Mononuclear cell (primary cell): Measurements from ENCODE around the gene EML3. TPM values are rescaled to one million over a fixed set of nuclear protein-coding genes. Genes with fewer than 3 reads are reported as not detected.
"Not testable (repeated sequence)": the region's sequence is repeated elsewhere in the genome, so short reads cannot be mapped to it uniquely, and the experiment has no call there.

Experiments used
- H3K27me3 ChIP-seq: 2 replicates; pipeline ENCODE4 v1.6.0; 2011; ENCODE audit warnings: low read length, control low read depth; ENCODE audit not compliant: insufficient read depth
- H3K4me1 ChIP-seq: 2 replicates; pipeline ENCODE4 v1.5.1; 2011; ENCODE audit warnings: mild to moderate bottlenecking, low read length, control low read depth; ENCODE audit not compliant: insufficient read depth
- H3K4me3 ChIP-seq: 2 replicates; pipeline ENCODE4 v1.5.1; 2011; ENCODE audit warnings: mild to moderate bottlenecking, low read length, moderate library complexity
- H3K9me3 ChIP-seq: 2 replicates; pipeline ENCODE4 v1.5.1; 2011; ENCODE audit warnings: low read depth, mild to moderate bottlenecking, control low read depth, low read length
- total RNA-seq: library from RNA; depleted of rRNA; stranded (reverse); fragments of >200 nt; gene quantifications from one replicate; pipeline ENCODE4 v1.2.3, GENCODE V29; 2012

EML3 gene
- total RNA-seq, 1 donor = 32.2 TPM

DNA sequence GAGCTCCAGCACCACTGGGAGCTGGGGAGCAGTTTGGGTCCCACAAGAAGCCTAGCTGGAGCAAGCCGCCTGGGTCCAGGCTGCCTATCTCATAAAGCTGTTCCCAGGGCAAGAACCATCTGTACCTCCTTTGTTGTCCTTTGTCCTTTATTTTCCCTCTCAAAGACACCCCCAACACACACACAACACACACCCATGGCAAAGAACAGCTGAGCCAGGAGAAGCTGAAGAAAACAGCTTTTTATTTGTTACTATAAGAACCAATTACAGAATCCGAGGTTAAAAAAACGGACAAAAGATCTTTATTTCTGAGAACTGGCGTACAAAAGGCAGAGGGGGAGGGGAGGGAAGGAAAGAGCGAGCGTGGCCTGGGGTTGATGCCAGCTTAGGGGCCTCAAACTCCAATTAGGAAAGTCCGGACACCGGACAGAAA lies 19.6 kb downstream of the EML3 start:
- Histone ChIP-seq H3K9me3 (no peaks in the 10 kb centered on the region), H3K4me3 (no peak overlapping the region), H3K4me1 (peaks cover 46% of the 10 kb centered on the region), H3K27me3 (no peaks in the 10 kb centered on the region)

DNA sequence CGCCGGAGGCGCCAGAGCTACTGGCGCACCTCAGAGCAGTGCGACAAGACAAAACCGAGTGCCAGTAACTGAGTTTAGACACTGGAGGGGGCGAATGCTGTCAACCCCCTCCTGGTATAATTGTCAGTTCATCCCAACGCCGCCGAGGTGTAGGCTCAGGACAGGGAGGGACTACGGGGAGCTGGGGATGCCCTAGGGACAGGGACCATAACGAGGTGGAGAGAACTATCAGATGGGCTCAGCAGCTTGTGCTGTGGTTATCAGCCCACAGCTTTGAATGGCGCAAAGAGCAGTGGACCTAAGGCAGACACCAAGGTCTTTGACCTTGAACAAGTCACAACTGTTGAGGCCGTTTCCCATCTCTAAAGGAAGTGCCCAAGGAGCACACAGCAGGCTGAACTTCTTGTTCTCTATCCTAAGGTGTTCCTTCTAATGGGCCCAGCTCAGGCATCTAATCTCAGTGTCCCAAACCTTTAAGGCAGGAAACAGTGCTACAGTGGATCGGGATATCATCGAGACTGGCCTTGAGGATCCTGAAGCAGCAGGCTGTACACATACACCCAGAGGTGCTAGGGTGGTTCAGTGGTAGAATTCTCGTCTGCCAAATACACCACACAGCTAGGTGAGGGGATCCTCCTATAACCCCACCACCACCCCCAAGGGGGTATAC lies 20.3 kb downstream of the EML3 start:
- no peaks in the 10 kb centered on the region for H3K27me3 ChIP-seq
- H3K4me1 ChIP-seq = peaks cover 41% of the 10 kb centered on the region
- H3K9me3 ChIP-seq = no peaks in the 10 kb centered on the region
- peak overlapping the region; percentile 97 for H3K4me3 ChIP-seq

GRCh38 chr11:62591448-62592145 lies 21.0 kb downstream of the EML3 start, which contains the start of gene TUT1:
TUT1 (minus strand) TSS chr11:62591523; CDS start chr11:62591485, 38 bp downstream.
- Histone ChIP-seq H3K9me3 (no peaks in the 10 kb centered on the region), H3K27me3 (no peaks in the 10 kb centered on the region), H3K4me3 (peak within 1 kb of the TSS; percentile 97), H3K4me1 (peaks cover 38% of the 10 kb centered on the region)

DNA sequence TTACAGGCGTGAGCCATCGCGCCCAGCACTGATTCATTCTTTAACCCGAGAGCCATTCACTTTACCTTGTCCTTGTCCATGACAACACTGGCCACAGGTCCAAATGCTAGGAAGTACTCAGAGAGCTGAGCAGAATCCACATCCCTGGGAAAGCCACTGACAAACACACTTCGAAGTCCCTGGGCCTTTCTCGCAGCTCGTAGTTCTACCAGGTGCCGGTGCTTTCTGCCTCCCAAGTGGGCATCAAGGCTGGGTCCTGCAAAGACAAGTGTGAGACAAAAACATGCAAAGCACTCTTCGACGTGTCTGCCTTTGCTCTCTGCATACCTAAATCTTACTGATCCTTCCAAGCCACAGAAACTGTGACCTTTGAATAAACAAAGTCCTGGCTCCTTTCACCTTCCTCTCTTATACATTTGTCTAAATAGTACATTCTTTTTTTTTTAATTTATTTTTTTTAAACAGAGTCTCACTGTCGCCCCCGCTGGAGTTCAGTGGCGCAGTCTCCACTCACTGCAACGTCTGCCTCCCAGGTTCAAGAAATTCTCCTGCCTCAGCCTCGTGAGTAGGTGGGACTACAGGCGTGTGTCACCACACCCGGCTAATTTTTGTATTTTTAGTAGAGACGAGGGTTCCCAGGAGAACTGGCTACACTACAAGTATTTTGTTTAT lies 23.5 kb downstream of the EML3 start:
- Histone ChIP-seq H3K4me3 (no peak overlapping the region), H3K27me3 (no peaks in the 10 kb centered on the region), H3K4me1 (peaks cover 38% of the 10 kb centered on the region), H3K9me3 (no peaks in the 10 kb centered on the region)

- H3K27me3 ChIP-seq, H3K9me3 ChIP-seq, H3K4me3 ChIP-seq, H3K4me1 ChIP-seq: not testable (repeated sequence)
These were observed 27.2 kb downstream of the EML3 start for GRCh38 chr11:62585356-62585755.

DNA sequence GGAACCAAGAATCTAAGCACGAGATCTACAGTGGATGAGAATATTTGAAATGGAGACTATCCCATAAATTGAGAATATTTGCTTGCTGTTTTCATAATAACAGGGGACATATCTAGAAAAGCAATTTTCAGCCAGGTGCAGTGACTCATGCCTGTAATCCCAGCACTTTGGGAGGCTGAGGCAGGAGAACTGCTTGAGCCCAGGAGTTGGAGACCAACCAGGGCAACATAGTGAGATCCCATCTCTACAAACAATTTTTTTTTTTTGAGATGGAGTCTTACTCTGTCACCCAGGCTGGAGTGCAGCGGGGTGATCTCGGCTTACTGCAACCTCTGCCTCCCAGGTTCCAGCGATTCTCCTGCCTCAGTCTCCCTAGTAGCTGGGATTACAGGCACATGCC lies 30.8 kb downstream of the EML3 start:
- H3K9me3 ChIP-seq, H3K4me3 ChIP-seq, H3K4me1 ChIP-seq, H3K27me3 ChIP-seq: not testable (repeated sequence)

DNA sequence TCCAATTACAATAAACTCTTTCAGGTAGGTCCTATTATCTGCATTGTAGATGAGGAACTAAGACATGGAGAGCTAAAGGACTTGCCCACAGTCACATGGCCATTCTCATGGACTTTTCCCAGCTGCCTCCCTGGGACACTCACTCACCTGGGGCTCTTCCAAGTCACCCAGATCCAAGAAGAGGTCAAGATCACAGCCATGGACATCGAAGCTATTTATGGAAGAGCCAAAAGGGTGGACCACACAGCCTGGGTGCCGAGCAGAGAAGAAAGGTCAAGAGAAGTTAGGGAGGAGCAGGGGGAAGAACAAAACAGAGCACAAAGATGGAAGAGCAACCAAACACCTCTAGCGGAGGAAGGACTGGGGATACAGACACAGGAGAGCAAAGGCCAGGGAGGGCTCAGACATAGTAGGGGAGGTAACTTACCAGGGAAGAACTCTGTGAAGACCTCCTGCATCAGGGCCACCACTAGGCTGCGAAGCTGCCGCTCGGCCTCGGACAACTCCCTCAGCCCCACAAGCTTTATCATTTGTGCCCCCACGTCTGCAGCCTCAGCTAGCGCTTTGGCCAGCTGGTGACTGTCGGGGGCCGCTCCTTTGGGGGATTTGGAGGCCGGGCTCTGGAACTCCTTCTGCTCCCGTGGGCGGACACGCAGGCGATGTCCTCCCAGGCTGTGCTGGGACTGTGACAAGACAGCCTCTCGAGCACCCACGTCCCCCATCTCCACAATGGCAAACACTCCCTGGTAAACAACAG lies 31.4 kb downstream of the EML3 start:
- H3K9me3 ChIP-seq = no peaks in the 10 kb centered on the region
- H3K27me3 ChIP-seq = no peaks in the 10 kb centered on the region
- H3K4me1 ChIP-seq = no peaks in the 10 kb centered on the region
- no peak overlapping the region for H3K4me3 ChIP-seq

- H3K4me1 ChIP-seq = peaks cover 14% of the 10 kb centered on the region
- no peak overlapping the region for H3K4me3 ChIP-seq
- no peaks in the 10 kb centered on the region for H3K9me3 ChIP-seq
- H3K27me3 ChIP-seq = no peaks in the 10 kb centered on the region
These were observed 33.3 kb downstream of the EML3 start for GRCh38 chr11:62579252-62579651.

DNA sequence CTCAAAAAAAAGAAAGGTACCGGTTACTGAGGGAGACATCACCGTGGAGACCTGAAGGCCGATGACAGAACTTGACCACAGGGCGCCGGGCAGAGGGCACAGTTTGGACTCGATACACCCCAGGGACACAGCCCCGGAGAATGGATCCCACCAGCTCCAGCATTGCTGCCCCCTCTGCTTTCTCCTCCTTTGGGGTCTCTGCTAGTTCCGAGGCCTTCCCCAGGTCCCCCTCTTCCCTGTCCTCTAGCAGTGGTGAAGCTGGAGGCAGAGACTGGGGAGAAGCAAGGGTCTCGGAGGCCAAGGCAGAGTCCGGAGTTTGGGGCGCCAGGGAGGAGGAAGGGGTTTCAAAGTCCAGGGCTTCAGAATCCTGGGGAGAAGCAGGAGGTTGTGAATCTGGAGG lies 34.0 kb downstream of the EML3 start:
- no peaks in the 10 kb centered on the region for H3K27me3 ChIP-seq
- H3K4me3 ChIP-seq = no peak overlapping the region

DNA sequence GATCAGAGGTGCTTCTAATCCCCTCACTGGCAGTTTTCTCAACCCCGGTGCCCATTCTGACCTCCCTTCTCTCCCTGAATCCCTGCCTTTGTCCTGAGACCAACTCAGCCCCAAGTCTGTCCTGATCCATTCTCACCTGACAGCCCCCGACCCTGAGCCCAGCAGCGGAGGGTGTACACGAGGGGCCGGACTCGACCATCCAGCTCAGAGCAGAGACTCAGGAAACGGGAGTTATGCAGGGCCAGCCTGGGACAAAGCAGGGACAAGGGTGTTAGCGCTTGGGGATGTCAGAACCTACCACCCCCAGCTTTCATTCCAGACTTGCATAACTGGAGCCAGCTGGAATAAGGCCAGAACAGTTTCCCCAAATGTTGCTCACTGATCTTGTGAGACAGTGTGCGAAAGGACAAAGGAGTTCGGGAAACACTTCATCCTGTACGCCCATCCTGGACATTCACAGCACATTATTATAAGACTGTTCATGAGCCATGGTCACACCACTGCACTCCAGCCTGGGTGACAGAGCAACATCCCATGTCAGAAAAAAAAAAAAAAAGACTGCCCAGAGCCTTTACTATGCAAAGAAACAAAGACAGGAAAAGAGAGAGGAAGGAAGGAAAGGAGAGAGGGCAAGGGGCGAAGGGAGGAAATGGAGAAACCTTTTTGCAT lies 35.4 kb downstream of the EML3 start:
- Histone ChIP-seq H3K4me3 (no peak overlapping the region), H3K27me3 (no peaks in the 10 kb centered on the region), H3K4me1 (peaks cover 23% of the 10 kb centered on the region), H3K9me3 (no peaks in the 10 kb centered on the region)

More for the DNA sequence above, 34.0 kb downstream of the EML3 start:
- Histone ChIP-seq H3K9me3 (no peaks in the 10 kb centered on the region), H3K4me1 (peaks cover 14% of the 10 kb centered on the region)

GRCh38 chr11:62575837-62576236 lies 36.7 kb downstream of the EML3 start:
- Histone ChIP-seq H3K4me1 (peaks cover 23% of the 10 kb centered on the region), H3K9me3 (no peaks in the 10 kb centered on the region), H3K4me3 (no peak overlapping the region), H3K27me3 (no peaks in the 10 kb centered on the region)

DNA sequence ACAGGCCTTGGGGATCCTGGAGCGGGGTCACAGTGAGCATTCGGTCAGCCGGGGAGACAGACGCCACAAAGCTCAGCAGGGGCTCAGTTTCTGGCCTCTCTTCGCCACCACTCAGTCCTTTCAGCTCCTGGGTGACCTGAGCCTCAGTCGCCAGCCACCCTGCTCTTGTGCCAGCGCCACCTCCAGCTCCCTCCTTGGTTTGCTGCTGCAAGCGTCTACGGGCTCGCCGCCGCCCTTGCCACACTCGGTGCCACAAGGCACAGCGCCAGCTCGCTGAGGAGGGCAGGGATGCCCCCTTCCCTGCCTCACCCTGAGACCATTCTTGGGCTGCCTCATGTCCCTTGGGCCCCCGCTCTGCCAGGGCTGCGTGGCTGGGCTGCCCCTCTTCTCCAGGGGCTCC lies 37.4 kb downstream of the EML3 start:
- Histone ChIP-seq H3K4me3 (no peak overlapping the region), H3K9me3 (no peaks in the 10 kb centered on the region), H3K27me3 (no peaks in the 10 kb centered on the region), H3K4me1 (peaks cover 27% of the 10 kb centered on the region)

- H3K4me1 ChIP-seq = peaks cover 28% of the 10 kb centered on the region
- no peaks in the 10 kb centered on the region for H3K27me3 ChIP-seq
- no peaks in the 10 kb centered on the region for H3K9me3 ChIP-seq
- H3K4me3 ChIP-seq = peak overlapping the region; percentile 72
These were observed 38.1 kb downstream of the EML3 start for GRCh38 chr11:62574363-62575071.
